ENCODE data around the gene CIT.

The CIT gene

DNA sequence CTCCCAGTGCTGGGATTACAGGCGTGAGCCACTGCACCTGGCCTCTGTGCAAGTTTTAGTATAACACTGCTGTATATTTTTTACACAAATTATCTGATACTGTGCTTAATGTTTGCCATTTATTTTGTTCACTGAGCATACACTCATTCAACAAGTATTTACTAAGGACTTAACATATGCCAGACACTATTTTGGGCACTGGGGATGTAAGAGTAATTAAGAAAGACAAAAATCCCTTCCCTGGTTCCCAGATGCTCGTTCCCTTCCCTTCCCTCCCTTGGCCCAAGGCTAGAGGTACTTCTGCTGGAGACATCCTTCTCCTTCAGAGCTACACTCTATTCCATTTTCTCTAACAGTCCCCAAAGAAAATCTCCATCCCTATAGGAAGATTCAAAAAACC, 12.5 kb downstream of the CIT start:
- no peak for DNase-seq
- in situ Hi-C loops (cut with HindIII; ENCODE audit: low pct_ligation_motif_present, low pct_unique_long_range_greater_than_20kb, low sequenced_read_pairs) = no loop called here

GRCh38 chr12:119859241-119859640, 17.9 kb downstream of the CIT start:
- DNase-seq = no peak
- in situ Hi-C loops (cut with HindIII; ENCODE audit: low pct_ligation_motif_present, low pct_unique_long_range_greater_than_20kb, low sequenced_read_pairs) = no loop called here

DNA sequence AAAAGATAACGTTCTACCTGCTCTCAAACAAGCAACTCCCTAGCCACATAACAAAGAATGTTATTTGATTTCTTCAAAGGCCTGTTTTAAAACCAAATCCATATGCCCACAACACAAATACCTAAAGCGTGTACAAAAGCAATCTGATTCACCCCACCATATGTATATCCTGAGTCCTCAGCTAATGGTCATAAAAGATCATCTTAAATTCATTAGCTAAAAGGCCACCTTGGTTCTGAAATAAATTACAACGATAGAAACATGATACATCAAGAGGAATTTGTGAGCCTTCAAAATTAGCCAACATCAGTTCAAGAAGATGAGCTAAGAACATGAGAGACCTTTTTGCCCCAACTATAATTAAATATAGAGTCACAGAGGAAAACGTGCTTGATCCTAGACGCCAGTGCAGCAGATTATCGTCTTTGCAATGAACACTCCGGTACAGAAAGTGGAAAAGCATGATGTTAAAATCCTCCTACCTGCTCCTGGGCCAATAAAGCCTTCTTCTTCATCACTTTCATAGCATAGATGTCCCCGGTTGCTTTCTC, 20.0 kb downstream of the CIT start:
- no peak for DNase-seq
- in situ Hi-C loops (cut with HindIII; ENCODE audit: low pct_ligation_motif_present, low pct_unique_long_range_greater_than_20kb, low sequenced_read_pairs) = no loop called here

- DNase-seq = no peak
- in situ Hi-C loops (cut with HindIII; ENCODE audit: low pct_ligation_motif_present, low pct_unique_long_range_greater_than_20kb, low sequenced_read_pairs) = no loop called here
These were observed 26.8 kb downstream of the CIT start for GRCh38 chr12:119850330-119850729.

GRCh38 chr12:119843100-119843499, 34.0 kb downstream of the CIT start:
- in situ Hi-C loops (cut with HindIII; ENCODE audit: low pct_ligation_motif_present, low pct_unique_long_range_greater_than_20kb, low sequenced_read_pairs) = no loop called here
- DNase-seq = no peak

DNA sequence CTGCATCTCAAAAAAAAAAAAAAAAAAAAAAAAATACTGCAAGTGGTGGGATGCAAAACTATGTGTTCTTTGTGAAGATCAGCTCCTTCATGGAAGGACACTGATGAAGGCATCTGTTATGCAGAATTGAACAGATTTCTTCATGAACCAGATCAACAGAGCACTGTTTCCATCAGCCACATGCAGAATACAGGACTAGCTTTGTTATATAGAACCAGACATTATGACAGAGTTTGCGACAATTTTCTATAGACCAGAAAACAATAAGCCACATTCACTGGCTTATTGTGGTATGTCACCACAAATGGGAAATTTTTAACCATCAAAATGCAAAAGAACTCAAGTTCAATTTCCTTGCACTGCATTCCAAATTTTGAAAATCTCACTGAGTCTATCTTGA, 34.7 kb downstream of the CIT start:
- no peak for DNase-seq
- in situ Hi-C loops (cut with HindIII; ENCODE audit: low pct_ligation_motif_present, low pct_unique_long_range_greater_than_20kb, low sequenced_read_pairs) = no loop called here

DNA sequence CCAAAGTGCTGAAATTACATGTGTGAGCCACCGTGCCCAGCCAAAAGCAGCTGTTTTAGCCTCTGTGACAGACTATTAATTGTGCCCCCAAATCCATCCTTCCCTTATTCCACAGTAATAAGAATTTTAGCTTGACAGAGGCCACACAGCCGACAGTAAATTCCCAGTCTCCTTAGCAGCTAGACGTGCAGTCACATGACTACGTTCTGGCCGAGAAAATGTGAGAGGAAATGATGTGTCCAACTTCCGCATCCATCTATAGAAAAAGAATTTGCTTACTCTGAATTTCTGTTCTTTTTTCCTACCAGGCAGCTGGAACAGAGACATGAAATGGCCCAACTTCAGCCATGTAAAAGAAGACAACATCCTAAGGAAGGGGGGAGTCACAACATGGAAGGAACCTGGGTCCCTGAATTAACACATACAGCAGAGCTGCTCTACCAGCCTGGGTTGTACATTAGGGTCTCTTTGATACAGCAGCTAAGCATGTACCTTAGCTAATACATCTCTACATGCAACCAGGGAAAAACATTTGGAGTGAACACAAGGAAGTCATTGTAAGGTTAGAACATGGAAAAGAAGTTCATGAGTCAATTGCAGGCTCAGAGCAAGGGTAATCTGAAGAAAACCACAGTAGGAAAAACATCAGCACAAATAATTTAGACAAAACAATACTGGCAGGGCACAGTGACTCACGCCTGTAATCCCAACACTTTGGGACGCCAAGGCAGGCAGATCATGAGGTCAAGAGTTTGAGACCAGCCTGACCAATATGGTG, 35.5 kb downstream of the CIT start:
- in situ Hi-C loops (cut with HindIII; ENCODE audit: low pct_ligation_motif_present, low pct_unique_long_range_greater_than_20kb, low sequenced_read_pairs) = no loop called here
- no peak for DNase-seq

DNA sequence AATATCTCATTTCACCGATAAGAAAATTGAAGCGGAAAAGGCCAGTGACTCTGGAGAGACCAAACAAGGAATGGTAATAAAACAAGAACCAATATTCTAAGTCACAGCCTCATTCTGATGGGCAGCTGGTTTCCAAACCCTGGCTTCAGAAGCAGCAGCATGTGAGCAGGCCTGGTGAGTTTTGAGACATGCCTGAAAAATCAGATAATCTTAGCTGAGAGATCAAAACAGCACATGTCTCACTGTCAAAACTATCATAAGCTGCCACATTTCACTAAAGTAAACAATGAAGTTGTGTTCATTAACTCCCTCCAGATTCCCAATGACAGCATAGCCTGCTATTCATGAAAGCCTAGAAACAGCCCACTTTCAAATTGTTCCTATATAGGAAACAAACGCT, 36.5 kb downstream of the CIT start:
- DNase-seq = no peak
- in situ Hi-C loops (cut with HindIII; ENCODE audit: low pct_ligation_motif_present, low pct_unique_long_range_greater_than_20kb, low sequenced_read_pairs) = no loop called here

DNA sequence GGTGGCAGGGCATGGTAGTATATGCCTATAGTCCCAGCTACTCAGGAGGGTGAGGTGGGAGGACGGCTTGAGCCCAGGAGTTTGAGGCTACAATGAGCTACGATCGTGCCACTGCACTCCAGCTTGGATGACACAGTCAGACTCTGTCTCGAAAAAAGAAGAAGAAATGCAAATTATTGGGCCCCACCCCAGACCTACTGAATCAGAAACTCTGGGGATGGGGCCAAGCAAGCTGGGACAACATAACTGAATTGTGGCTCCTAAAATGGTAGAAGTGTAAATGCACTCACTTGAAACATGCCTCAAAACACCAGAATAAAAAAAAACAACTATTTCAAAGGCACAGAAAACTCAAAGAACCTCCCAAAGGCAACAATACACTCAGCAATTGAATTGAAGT, 37.0 kb downstream of the CIT start:
- in situ Hi-C loops (cut with HindIII; ENCODE audit: low pct_ligation_motif_present, low pct_unique_long_range_greater_than_20kb, low sequenced_read_pairs) = no loop called here
- DNase-seq = no peak

- in situ Hi-C loops (cut with HindIII; ENCODE audit: low pct_ligation_motif_present, low pct_unique_long_range_greater_than_20kb, low sequenced_read_pairs) = no loop called here
- no peak for DNase-seq
These were observed 38.1 kb downstream of the CIT start for GRCh38 chr12:119838826-119839600.

DNA sequence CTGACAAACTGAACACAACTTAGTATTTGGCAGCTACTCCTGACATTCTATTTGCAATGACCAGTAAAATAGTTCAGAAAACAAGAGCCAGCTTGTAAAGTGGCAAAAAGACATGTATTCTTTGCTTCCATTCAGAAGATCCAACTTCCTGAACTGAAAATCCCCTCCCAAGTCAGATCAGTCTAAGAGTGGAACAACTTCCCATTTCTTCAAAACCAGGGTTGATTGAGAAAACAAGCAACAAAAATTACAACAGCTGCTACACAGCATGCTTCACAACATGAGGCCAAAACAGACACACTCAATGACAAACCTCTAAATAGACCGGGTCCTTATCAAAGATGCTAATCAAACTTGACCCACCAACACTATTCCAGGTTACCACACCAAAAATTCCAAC, 40.3 kb downstream of the CIT start:
- no peak for DNase-seq
- in situ Hi-C loops (cut with HindIII; ENCODE audit: low pct_ligation_motif_present, low pct_unique_long_range_greater_than_20kb, low sequenced_read_pairs) = no loop called here

DNA sequence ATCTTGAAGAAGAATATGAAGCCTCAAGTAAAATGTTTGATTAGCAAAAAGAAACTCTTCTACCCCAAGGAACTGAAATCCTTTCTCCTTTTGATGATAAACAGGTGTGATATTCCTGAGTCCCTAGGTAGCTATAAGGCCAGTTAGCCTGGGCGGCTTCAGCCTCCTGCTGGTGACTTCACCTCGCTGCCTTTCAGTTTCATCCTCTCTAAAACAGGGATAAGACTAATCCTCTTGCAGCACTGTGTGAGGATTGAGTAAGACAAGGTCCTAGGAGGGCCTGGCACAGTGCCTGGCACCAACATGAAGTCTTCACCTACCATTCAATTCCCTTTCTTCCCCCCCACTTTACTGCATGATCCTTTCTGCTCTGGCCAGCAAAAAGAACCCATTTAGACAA, 42.1 kb downstream of the CIT start:
- DNase-seq = peak; percentile 13
- in situ Hi-C loops (cut with HindIII; ENCODE audit: low pct_ligation_motif_present, low pct_unique_long_range_greater_than_20kb, low sequenced_read_pairs) = no loop called here

DNA sequence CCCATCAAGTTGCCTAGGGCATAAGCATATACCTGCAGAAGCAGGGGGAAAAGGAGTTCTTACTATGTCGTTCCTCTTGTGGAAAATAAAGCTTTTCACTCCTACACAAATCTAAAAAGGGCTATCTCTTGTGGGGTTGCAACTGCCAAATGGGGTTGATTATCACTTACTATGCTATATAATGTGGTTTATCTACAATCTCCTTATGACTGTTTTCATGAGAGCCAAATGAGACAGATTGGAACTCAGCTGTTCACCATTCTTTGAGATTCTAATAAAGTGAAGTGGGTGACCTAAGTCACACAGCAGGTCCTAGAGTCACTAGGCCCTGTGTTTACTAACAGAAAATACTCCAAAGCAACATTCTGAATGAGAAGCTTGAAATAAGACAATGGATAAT, 47.7 kb downstream of the CIT start:
- in situ Hi-C loops (cut with HindIII; ENCODE audit: low pct_ligation_motif_present, low pct_unique_long_range_greater_than_20kb, low sequenced_read_pairs) = no loop called here
- no peak for DNase-seq

GRCh38 chr12:119828300-119828699, 48.8 kb downstream of the CIT start:
- DNase-seq = no peak
- in situ Hi-C loops (cut with HindIII; ENCODE audit: low pct_ligation_motif_present, low pct_unique_long_range_greater_than_20kb, low sequenced_read_pairs) = no loop called here

- in situ Hi-C loops (cut with HindIII; ENCODE audit: low pct_ligation_motif_present, low pct_unique_long_range_greater_than_20kb, low sequenced_read_pairs) = no loop called here
- no peak for DNase-seq
These were observed 49.4 kb downstream of the CIT start for GRCh38 chr12:119827760-119828159.

DNA sequence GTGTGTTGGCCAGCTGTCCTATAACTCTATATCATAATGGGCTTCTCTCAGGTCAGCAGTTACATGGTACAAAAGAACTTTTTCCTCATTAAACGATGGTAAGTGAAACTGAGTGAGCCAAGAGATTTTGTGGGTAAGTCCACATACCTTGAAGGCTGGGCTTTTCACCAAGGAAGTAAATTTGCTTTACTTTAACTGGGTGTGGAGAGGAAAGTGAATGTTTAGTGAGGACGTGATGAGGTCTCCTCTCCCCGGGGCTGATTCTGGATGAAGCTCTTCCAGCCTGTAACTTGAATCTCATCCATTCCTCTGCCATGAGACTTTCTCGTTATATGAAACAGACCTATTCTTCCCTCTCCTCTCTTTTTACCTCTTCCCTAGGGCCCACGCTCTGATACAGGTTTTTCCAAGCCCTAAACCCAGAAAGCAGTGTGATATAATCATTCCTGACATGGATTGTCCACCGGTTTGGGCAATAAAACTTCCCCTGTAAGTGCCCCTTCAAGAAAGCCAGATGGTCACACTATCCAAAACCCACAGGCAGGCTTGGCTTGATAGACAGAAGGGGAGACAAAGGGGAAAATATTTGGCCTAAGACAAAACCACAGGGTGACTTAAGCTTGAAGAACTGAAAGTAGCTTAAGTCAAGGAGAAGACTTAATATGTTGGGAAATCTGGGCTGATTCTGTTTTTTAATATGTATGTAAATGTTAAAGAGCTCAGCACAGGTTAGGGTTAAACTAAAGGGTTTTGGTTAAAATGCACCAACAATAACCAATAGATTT, 50.3 kb downstream of the CIT start:
- in situ Hi-C loops (cut with HindIII; ENCODE audit: low pct_ligation_motif_present, low pct_unique_long_range_greater_than_20kb, low sequenced_read_pairs) = no loop called here
- no peak for DNase-seq

- in situ Hi-C loops (cut with HindIII; ENCODE audit: low pct_ligation_motif_present, low pct_unique_long_range_greater_than_20kb, low sequenced_read_pairs) = no loop called here
- DNase-seq = no peak
These were observed 51.9 kb downstream of the CIT start for GRCh38 chr12:119825262-119825661.

DNA sequence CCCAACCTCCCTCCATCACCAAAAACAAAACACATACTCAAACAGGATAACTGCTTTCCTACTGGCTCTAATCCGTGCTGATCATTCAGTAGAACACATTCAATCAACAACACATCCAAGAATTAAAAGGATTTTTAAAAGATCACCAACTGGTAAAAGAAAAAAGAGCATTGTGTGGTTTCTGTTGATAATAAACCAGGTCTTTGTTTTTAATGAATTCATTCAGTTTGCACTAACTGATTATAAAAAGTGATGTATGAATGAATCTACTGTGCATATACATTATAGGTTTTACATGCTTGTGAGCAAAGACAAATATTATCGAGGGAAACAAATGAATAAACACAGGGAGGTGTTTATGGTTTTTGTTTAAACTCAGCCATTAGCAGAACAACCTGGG, 55.1 kb downstream of the CIT start:
- in situ Hi-C loops (cut with HindIII; ENCODE audit: low pct_ligation_motif_present, low pct_unique_long_range_greater_than_20kb, low sequenced_read_pairs) = no loop called here
- no peak for DNase-seq

- in situ Hi-C loops (cut with HindIII; ENCODE audit: low pct_ligation_motif_present, low pct_unique_long_range_greater_than_20kb, low sequenced_read_pairs) = no loop called here
- no peak for DNase-seq
These were observed 57.8 kb downstream of the CIT start for GRCh38 chr12:119819322-119819721.
